ENCODE data around the gene NOSTRIN. TPM values are rescaled to one million over a fixed set of nuclear protein-coding genes. Genes with fewer than 3 reads are reported as not detected.

Gene NOSTRIN
- polyA plus RNA-seq, 1 donor (not counting 4 experiments of a cell fraction or from before 2014, with no cell fraction given), result not detected

DNA sequence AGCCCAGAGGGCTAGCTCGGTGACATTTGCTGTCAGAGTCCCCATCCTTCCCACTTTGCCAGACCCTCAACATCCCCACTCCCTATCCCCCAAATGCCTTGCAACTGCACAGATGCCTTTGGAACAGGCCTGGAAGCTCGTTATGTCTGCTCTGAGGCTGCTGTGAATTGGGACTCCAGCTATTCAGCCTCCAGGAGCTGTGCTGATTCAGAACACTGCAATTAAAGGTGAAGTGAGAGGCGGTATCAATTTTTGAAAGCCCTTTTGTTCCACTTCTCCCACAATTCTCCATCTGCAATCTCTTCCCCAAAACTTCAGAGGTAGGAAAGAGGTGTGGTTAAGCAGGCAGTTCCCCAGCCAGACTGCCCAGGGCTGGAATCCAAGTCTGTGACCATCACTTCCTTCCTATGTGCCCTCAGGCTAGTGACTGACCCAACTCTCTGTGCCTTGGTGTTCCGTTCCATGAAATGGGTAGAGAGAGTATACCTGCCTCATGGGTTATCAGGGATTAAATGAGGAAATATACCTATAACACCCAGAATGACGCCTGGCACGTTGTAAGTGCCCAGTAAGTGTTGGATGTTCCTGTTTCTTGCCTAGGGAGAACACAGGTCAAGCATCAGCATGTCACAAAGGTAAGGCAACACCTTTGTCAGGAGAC, 17.5 kb downstream of the NOSTRIN start:
- no peak for FAIRE-seq
- Histone ChIP-seq H3K9me3 (ENCODE audit: control insufficient read depth, low read depth, low read length) (no peaks in the 10 kb centered on the region), H4K20me1 (ENCODE audit: control insufficient read depth, extremely low read depth, insufficient read depth, low read length) (no peaks in the 10 kb centered on the region), H3K9me1 (ENCODE audit: control insufficient read depth, extremely low read depth, insufficient read depth, low read length) (no peaks in the 10 kb centered on the region), H3K4me3 (ENCODE audit: control insufficient read depth in 2 of 3, extremely low read depth in 1 of 3, insufficient read depth in 2 of 3, low read depth in 1 of 3, low read length in 3 of 3) (no peak overlapping the region), H3K79me2 (ENCODE audit: control insufficient read depth, insufficient read depth, low read length) (no peaks in the 10 kb centered on the region), H3K4me2 (ENCODE audit: control insufficient read depth, extremely low read depth, insufficient read depth, low read depth, low read length) (no peak overlapping the region), H3K4me1 (ENCODE audit: control insufficient read depth, extremely low read depth, insufficient read depth, low read length) (no peaks in the 10 kb centered on the region), H3K27ac (ENCODE audit: control insufficient read depth, insufficient read depth, low read length) (no peak overlapping the region), H3K36me3 (ENCODE audit: control insufficient read depth in 2 of 2, extremely low read depth in 1 of 2, insufficient read depth in 2 of 2, low read length in 2 of 2) (no peaks in the 10 kb centered on the region), H2AFZ (ENCODE audit: control insufficient read depth, low read length) (no peak overlapping the region), H3K9ac (ENCODE audit: control insufficient read depth, extremely low read depth, insufficient read depth, low read length) (no peak overlapping the region), H3K27me3 (ENCODE audit: control insufficient read depth, extremely low read depth, insufficient read depth, low read length) (no peaks in the 10 kb centered on the region)
- TF ChIP-seq EZH2 (IDR thresholded peaks at IDR 0.05; ENCODE audit: low read length), result no peak
- TF ChIP-seq, protein P1, sequence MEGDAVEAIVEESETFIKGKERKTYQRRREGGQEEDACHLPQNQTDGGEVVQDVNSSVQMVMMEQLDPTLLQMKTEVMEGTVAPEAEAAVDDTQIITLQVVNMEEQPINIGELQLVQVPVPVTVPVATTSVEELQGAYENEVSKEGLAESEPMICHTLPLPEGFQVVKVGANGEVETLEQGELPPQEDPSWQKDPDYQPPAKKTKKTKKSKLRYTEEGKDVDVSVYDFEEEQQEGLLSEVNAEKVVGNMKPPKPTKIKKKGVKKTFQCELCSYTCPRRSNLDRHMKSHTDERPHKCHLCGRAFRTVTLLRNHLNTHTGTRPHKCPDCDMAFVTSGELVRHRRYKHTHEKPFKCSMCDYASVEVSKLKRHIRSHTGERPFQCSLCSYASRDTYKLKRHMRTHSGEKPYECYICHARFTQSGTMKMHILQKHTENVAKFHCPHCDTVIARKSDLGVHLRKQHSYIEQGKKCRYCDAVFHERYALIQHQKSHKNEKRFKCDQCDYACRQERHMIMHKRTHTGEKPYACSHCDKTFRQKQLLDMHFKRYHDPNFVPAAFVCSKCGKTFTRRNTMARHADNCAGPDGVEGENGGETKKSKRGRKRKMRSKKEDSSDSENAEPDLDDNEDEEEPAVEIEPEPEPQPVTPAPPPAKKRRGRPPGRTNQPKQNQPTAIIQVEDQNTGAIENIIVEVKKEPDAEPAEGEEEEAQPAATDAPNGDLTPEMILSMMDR (optimal IDR thresholded peaks at IDR 0.05 in 1 of 3, IDR thresholded peaks at IDR 0.05 in 1 of 3, conservative IDR thresholded peaks at IDR 0.05 in 1 of 3; ENCODE audit: extremely low read depth in 1 of 3, insufficient read depth in 2 of 3, low read length in 3 of 3), result no peak
- dilution Hi-C loops (cut with MboI; ENCODE audit: extremely low pct_ligation_motif_present, low sequenced_read_pairs), result no loop called here
- DNase-seq (ENCODE audit: low read depth, low spot score), result no peak

DNA sequence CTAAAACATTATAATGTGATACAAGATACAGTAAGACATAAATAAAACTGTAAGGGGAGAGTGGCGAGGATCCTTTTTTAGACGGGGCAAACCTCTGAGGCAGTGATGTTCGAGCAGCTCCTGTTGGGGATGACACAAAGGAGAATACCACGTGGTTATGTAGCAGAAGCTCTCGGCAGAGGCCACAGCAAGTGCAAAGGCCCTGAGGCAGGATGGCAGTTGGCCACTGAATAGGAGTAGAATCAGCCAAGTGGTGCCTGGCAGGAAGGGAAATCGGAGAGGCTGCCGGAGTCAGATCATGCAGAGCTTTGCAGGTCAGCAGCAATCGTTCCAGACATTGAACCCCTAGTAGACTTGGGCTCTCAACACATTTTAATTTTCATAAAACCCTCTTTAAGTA, 19.1 kb downstream of the NOSTRIN start:
- Histone ChIP-seq H3K27ac (ENCODE audit: control insufficient read depth, insufficient read depth, low read length) (no peak overlapping the region), H3K36me3 (ENCODE audit: control insufficient read depth in 2 of 2, extremely low read depth in 1 of 2, insufficient read depth in 2 of 2, low read length in 2 of 2) (no peaks in the 10 kb centered on the region), H3K4me1 (ENCODE audit: control insufficient read depth, extremely low read depth, insufficient read depth, low read length) (no peaks in the 10 kb centered on the region), H3K27me3 (ENCODE audit: control insufficient read depth, extremely low read depth, insufficient read depth, low read length) (no peaks in the 10 kb centered on the region), H3K9me3 (ENCODE audit: control insufficient read depth, low read depth, low read length) (no peaks in the 10 kb centered on the region), H3K79me2 (ENCODE audit: control insufficient read depth, insufficient read depth, low read length) (no peaks in the 10 kb centered on the region), H3K9me1 (ENCODE audit: control insufficient read depth, extremely low read depth, insufficient read depth, low read length) (no peaks in the 10 kb centered on the region), H4K20me1 (ENCODE audit: control insufficient read depth, extremely low read depth, insufficient read depth, low read length) (no peaks in the 10 kb centered on the region), H3K9ac (ENCODE audit: control insufficient read depth, extremely low read depth, insufficient read depth, low read length) (no peak overlapping the region), H3K4me3 (ENCODE audit: control insufficient read depth in 2 of 3, extremely low read depth in 1 of 3, insufficient read depth in 2 of 3, low read depth in 1 of 3, low read length in 3 of 3) (no peak overlapping the region), H2AFZ (ENCODE audit: control insufficient read depth, low read length) (no peak overlapping the region), H3K4me2 (ENCODE audit: control insufficient read depth, extremely low read depth, insufficient read depth, low read depth, low read length) (no peak overlapping the region)
- dilution Hi-C loops (cut with MboI; ENCODE audit: extremely low pct_ligation_motif_present, low sequenced_read_pairs), result no loop called here
- FAIRE-seq, result no peak
- DNase-seq (ENCODE audit: low read depth, low spot score), result no peak
- TF ChIP-seq, protein P1 (optimal IDR thresholded peaks at IDR 0.05 in 1 of 3, IDR thresholded peaks at IDR 0.05 in 1 of 3, conservative IDR thresholded peaks at IDR 0.05 in 1 of 3; ENCODE audit: extremely low read depth in 1 of 3, insufficient read depth in 2 of 3, low read length in 3 of 3), result no peak
- no peak for TF ChIP-seq EZH2 (IDR thresholded peaks at IDR 0.05; ENCODE audit: low read length)

Data from keratinocyte (primary cell).